Measurements from ENCODE around the gene GFOD1.
"Not testable (repeated sequence)": the region's sequence is repeated elsewhere in the genome, so short reads cannot be mapped to it uniquely, and the experiment has no call there.

Gene GFOD1

DNA sequence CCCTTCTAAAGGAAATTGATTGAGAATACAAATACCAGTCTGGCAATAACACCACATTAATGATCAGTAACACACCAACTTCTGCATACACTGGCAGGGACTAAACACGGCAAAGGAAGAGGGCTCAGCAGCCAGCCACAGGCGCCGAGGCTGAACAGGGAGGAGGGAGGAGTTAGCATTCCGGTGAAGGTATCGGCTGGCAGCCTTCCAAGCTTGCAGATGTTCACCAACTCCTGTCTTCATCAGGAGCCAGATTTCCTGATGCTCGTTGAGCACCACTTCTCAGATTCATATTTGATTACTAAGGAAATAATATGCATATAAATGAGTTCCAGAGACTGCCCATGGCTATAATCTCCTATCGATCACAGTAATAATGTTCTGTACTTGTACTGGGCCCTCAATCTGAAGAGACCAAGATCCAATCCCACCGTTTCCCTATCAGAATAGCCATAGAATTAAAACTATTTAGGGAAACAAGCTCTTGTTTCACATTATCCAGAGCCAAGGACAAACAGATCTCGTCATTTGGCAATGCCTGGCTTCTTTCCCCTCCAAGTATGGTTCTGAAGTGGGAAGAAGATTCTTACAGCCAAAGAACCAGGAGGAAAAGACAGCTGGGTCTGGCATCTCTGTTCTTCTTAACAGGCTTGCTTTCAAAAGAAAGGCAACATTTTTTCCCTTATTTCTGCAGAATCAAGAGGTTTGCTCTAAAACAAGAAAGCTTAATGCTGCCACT, 42.2 kb downstream of the GFOD1 start:
- DNase-seq (ENCODE audit: low read depth in 2 of 2, low spot score in 1 of 2): no peak

DNA sequence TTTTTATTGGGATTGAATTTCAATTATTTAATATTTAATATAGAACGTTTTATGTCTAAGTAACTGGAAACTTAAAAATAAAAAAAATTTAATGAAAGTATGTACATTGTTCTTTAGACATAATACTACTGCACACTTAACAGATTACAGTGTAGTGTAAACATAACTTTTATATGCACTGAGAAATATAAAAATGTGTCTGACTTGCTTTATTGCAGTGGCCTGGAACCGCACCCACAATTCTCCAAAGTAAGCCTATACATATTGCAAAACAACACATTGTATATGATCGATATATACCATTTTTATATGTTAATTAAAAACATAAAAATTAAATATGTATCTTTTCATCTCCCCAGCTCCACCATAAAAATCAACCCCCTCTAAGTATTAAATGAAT, 42.8 kb downstream of the GFOD1 start:
- no peak for DNase-seq (ENCODE audit: low read depth in 2 of 2, low spot score in 1 of 2)

DNA sequence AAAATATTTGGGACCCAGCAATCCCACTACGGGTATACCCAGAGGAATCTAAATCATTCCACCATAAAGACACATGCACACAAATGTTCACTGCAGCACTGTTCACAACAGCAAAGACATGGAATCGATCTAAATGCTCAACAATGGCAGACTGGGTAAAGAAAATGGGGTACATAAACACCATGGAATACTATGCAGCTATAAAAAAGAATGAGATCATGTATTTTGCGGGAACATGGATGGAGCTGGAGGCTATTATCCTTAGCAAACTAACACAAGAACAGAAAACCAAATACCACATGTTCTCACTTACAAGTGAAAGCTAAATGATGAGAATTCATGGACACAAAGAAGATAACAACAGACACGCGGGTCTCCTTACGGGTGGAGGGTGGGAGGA, 43.4 kb downstream of the GFOD1 start:
- not testable (repeated sequence) for DNase-seq (ENCODE audit: low read depth in 2 of 2, low spot score in 1 of 2)

DNA sequence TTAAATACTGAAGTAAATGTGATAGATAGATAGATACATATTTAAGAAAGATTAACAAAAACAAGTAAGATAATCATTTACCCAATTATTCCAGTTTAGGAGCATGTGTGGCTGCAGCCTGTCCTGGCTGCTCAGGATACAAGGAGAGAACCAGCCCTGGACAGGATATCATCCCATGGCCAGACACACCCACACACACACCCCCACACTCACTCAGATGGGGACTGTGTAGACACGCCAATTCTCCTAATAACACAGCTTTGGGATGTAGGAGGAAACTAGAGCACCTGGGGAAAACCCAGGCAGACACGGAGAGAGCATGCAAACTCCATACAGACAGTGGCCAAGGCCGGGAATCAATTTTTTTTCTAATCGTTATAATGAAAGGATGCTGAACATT, 45.6 kb downstream of the GFOD1 start:
- DNase-seq (ENCODE audit: low read depth in 2 of 2, low spot score in 1 of 2): no peak

DNA sequence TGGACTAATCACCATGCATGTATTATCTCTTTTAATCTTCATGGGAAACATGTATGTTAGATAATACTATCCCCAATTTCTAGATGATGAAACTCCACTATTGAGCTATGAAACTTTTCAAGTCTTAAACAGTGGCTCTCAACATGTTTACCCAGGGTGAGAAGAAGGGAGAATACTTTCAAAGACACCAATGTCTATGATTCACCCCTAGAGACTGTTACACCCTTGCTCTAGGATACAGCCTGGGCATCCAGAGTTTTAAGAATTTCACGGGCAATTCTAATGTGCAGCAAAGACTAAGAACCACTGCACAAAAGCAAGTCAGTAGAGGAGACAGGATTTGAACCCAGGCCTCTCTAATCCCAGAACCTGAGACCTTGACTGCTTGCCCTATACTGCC, 47.8 kb downstream of the GFOD1 start:
- no peak for DNase-seq (ENCODE audit: low read depth in 2 of 2, low spot score in 1 of 2)

DNA sequence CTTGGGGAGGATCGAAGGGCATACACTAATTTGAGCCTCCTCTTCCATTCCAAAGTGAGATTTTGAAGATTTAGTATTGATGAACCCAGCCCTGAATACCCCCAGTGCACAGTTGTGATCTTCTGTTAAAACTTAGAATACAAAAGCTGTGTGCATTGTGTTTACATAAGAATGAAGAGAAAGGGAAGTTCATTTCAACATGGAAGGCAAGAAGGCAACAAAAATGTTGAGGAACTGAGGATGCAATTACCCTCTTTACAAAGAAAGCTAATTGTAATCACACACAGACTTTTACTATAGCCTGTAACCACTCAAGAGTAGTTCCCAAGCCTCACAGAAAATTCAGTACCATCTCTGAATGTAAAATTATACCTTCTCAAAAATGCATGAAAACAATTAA, 49.3 kb downstream of the GFOD1 start:
- DNase-seq (ENCODE audit: low read depth in 2 of 2, low spot score in 1 of 2): no peak

DNA sequence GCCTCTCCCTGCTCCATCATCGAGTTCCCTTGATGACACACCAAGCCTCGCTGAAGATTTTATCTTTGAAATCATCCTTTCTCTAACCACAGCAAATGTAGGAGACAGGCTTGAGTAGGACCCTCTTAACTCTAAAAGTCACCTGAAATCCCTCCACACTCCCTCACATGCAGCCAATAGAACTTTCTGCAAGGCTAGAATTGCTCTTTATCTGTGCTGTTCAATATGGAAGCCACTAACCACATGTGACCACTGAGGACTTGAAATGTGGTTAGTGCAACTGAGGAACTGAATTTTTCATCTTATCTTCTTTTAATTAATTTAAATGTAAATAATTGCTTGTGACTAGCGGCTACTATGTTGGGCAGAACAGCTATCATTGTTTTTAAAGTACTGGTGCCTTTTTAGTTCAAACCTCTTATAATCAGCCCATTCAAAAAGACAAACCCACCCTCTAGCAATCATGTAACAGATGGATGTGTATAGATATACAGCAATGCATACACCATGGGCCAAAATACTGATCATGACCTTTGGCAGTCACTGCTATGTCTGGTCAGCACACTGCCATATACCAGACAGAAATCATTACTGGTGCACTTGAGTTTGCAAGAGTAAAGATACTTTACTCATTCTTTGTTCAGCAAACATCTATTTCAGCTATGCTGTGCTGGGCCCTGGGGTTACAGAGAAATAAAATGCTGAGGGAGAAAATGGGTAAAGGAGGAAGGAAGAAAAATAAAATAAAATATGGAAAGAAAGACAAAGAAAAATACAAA, 50.0 kb downstream of the GFOD1 start:
- DNase-seq (ENCODE audit: low read depth in 2 of 2, low spot score in 1 of 2): no peak

DNA sequence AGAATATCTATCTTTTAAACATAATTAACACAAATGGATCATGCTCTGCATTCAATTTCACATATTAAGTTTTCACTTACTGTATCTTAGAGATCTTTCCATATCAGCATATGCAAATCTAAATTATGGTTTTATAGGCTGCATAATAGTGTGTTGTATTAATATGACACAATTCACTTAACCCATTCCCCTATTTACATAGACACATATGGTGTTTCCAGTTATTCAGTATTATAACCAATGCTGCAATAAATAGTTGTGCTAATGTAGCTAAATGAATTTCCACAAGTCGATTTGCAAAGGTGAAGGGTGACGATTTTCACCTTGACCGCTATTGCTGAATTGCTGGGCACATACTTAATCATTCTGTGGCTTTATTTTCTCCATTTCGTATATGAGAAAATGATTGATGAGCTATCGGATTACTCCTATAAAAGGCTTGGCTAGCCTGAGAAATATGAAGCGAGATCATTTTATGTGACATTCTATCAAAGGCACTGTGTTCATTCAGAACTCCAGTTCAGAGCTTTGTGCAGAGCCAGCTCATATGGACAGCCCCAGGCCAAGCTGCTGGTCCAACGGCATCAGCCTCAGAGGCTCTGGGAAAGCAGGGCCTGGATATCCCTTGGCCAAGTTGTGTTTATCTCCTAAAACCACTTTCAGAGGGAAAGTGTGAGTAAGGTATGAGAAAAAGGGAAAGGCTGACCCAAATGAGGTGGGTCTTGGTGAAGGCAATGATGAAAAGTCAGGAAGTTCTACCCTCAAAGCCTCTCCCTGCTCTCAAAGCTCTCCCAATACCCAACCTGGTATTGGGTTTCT, 50.8 kb downstream of the GFOD1 start:
- DNase-seq (ENCODE audit: low read depth in 2 of 2, low spot score in 1 of 2): no peak

DNA sequence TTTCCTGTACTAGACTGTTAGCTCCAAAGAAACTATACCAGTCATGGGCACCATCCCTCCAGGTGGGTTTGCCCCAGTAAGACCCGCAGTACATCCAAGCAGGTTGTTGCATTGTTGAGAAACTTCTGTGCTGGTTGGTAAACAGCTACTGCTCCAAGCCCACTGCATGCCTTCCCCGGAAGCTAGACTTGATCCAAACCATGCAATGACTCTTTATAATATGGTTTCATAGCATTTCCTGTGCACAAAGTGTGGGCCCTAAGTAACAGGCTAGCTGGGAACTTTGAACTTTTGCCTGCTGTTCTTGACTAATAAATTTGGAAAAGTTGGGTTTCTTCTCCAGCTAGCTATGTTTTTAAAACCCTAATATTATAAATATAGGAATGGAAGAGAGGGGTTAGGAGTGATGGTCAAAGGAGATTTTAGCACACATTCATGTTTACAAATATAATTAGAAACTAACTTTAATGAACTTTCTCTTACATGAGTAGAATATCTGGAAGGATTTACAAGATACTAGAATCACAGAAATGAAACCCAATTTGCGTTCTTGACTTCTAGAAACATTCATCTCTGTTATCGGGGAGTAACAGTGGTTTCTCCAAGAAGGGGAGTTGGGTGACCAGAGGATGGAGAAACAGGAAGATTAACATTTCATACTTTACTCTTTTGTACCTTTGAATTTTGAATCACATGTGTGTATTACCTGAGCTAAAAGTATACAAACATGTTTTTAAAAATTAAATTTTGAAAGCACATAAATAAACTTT, 51.7 kb downstream of the GFOD1 start:
- no peak for DNase-seq (ENCODE audit: low read depth in 2 of 2, low spot score in 1 of 2)

DNA sequence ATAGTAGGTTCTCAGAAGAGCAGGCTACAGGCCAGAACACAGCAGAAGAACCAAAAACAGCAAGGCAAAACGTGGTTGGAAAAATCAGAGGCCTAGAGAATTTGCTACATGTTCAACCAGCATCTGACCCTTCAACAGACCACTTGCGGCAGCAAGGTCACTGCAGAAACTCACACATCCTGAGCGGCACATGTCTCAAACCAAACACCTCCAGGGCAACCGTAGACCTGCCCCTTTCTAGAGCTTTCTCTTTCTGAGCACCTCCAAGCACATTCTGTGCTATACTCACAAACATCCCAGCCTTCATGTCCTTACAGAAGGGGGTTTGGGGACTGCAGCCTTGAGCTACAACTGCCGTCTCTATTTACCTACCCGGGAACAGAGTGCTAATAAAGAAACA, 52.6 kb downstream of the GFOD1 start:
- no peak for DNase-seq (ENCODE audit: low read depth in 2 of 2, low spot score in 1 of 2)

DNA sequence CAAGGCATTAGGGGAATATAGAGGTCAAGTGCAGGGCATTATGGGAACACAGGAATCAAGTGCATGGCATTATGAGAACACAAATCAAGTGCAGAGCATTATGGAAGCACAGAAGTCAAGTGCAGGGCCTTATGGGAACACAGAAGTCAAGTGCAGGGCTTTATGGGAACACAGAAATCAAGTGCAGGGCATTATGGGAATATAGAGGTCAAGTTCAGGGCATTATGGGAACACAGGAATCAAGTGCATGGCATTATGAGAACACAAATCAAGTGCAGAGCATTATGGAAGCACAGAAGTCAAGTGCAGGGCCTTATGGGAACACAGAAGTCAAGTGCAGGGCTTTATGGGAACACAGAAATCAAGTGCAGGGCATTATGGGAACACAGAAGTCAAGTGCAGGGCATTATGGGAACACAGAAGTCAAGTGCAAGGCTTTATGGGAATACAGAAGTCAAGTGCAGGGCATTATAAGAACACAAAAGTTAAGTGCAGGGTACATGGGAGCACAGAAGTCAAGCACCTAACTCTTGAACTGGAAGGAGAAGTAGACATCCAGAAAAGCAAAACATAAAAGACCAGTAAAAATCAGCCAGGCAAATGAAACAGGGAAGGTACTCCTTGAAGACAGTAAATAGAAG, 53.1 kb downstream of the GFOD1 start:
- DNase-seq (ENCODE audit: low read depth in 2 of 2, low spot score in 1 of 2): not testable (repeated sequence)

DNA sequence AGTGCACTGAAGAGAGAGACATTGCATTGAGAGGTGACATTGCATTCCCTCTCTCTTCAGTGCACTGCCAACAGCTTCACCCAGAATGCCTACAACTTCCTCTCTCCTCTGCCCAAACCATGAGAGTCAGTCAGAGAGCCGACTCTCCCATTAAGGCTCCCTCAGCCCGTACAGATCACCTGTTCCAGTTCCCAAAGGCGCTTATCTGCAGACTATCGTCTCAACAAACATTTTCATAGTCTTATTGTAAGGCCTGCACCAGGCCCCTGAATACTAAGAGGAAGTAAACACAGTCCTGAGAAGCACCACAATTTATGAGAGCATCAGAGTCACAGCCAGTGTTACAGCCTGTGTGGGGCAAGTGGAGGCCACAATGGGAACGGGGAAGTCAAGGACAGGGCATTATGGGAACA, 53.7 kb downstream of the GFOD1 start:
- no peak for DNase-seq (ENCODE audit: low read depth in 2 of 2, low spot score in 1 of 2)

DNA sequence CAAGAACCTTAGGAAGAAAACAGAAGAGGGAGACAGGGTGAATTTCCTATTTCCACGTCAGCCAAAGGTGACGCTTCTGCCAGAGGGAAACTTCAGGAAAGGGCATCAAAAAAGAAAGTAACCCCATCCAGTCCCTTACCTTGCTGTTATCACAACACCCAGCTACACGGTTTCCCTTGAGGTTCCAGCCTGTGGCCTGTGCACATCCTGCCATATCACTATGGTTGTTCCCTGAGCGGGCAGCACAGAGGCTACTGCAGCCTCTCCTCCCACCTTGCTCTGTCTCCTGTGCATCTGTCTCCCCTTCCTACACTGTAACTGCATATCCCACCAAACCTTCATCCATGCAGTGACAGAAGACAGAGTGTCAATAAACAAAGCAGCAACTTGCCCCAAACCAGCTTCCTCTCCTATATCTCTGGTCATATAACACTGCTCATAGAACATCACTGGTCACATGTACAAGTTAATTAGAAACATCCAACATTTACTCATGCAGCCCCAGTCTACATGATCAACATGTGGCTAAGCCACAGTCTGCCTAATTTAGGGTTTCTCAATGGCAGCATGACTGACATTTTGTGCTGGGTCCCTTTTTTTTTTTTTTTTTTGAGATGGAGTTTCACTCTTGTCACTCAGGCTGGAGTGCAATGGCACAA, 54.7 kb downstream of the GFOD1 start:
- no peak for DNase-seq (ENCODE audit: low read depth in 2 of 2, low spot score in 1 of 2)

DNA sequence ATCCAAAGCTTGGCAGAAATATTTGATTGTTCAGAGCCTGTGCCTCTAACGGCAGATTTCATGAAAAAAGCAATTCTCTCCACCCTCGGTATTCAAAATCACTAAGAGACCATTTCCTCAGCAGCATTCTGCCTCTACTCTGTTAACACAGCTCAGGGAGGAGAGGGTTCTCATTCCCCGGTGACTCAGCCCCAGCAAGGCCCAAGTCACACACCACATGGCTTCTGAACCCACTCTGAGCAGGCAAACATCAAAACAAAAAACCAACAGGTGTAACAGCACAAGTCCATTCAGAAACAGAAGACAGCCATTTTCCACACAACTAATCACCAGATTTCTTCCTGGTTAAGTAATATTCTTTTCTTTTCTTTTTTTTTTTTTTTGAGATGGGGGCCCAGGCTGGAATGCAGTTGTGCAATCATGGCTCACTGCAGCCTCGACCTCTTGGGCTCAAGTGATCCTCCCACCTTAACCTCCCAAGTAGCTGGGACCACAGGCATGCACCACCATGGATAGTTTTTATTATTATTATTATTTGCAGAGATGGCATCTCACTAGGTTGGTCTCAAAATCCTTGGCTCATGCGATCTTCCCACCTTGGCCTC, 55.4 kb downstream of the GFOD1 start:
- DNase-seq (ENCODE audit: low read depth in 2 of 2, low spot score in 1 of 2): peak in 1 of 2 donors; percentile 25

DNA sequence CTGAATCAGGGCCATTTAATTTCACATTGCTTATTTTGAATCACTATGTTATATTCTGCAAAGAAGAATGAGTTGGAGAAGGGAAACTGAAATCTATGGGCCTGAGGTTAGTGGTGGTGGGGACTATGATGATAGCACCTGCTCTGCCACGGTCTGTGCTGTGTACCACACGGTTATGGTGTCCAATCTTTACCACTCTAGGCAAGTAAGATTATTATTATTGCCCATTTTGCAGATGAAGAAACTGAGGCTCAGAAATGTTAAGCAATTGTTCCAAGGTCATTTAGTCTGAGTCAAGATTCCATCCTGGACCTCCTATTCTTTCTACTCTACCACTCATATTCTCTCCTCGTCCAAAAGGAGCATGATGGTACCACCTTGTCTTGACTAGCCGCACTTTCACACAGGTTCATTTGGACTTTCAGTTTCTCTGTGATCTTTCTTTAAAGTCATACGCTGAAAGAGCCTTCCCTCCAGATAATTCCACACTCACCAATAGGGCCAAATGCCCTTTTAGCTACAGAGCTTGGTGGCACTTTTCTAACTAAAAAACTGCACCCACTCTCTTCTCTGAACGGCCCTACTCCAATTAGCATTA, 56.2 kb downstream of the GFOD1 start:
- no peak for DNase-seq (ENCODE audit: low read depth in 2 of 2, low spot score in 1 of 2)

DNA sequence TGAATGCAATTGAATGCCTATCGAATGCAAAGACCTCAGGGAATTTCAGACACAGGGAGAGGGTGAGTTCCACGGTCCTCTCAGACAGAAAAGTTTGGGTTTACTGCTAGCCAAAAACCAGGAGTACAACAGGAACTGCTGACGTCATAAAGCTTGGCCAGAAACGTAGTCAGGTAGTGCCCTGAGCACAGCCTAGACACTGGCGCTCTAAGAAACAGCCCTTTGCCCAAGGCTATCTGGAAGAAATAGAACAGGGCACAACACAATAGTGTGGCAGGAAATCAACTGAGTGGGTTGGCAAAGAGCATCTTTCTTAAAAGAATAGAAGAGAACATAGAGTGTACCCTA, 58.0 kb downstream of the GFOD1 start:
- no peak for DNase-seq (ENCODE audit: low read depth in 2 of 2, low spot score in 1 of 2)

DNA sequence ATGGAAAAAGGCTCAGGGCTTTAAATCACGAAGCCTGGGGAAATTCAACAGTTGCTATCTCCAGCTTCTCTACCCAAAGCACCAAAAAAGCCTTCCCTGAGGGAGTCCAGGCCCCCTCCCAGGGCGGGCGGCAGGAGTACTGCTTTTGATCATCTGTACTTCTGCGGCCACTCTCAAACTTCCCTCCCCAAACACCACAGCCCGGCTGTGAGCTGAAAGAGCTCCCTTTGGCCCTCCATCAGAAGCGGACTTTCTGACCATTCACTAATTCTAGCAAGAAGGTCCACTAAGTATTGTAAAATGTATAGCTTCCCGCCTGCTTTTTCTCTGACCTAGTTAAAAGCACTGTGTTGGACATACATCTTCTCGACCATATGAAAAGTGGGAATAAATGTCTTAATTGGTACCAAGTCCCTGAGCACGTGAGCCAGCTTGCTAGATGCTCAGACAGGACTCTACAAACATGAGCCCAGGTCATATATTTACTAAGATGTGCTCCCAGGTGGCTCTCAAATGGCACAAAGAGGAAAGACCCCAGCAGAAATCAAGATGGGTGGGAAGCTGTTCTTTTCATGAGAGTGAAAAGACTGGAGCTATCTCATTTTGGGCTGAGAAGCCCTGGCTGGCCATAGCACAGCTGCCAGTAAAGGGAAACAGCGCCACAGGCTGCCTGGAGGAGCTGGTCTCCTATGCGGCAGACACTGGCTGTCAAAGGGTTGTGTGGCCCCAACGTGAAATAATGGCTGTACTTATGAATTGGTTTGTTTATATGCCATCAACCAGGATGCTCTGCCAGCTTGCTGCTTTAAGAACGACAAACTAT, 58.6 kb downstream of the GFOD1 start:
- DNase-seq (ENCODE audit: low read depth in 2 of 2, low spot score in 1 of 2): no peak

DNA sequence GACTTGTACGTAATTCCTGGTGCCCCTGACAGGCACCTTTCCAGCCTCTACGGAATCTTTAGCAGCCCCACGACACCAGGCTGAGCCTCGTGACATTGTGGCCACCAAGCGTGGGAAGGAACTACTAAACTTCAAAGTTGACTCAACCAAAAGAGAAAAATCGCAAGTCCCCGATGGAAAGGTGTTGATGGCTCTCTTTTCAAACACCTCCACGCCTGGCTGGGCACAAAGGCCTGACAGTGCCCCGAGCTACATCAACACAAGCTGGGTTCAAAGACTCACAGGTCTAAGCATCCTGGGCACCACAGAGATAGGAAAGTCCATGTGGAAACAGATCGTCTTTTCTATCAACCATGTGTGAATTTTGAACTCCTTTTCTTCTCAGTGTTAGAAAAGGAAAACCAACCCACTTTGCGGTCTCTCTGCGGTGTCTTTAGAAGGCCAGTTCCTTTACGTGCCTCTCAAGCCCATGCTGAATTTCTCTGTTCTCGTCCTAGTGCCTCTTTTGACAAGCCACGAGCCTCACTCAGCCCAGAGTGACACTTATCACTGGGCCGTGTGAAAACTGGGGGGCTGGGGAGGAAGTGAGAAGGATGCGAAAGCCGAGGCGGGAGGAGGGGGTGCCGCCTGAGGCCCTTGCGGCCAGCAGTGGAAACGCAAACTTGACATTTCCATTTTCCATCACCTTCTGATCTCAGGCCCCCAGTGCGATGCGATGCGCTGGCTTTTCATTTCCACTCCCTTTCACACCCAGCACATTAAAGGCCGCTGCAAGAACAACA, 59.4 kb downstream of the GFOD1 start:
- DNase-seq (ENCODE audit: low read depth in 2 of 2, low spot score in 1 of 2): peak; percentile 51 to 73
